ENCODE measurements around the gene AP2S1. TPM values are rescaled to one million over a fixed set of nuclear protein-coding genes. Genes with fewer than 3 reads are reported as not detected.

AP2S1 gene
- total RNA-seq, 1 donor from 2014 or later, result 75.9 TPM

DNA sequence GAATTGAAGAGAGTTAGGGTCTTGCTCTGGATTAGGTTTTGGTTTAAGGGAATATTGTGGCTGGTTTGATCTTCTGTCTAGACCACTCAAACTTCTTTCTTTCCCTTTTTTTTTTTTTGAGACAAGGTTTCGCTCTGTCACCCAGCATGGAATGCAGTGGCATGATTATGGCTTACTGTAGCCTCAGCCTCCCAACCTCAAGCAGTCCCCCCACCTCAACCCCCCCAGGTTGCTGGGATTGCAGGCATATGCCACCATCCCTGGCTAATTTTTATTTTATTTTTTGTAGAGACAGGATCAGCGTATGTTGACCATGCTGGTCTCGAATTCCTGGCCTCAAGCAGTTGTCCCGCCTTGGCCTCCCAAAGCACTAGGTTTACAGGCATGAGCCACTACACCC lies 31.4 kb upstream of the AP2S1 start:
- Histone ChIP-seq H3K4me3 (no peak overlapping the region), H3K27me3 (no peaks in the 10 kb centered on the region), H3K4me1 (peaks cover 70% of the 10 kb centered on the region), H3K36me3 (no peaks in the 10 kb centered on the region), H3K9me3 (no peaks in the 10 kb centered on the region), H3K27ac (no peak overlapping the region)
- intact Hi-C loops (cut with DNase I), result no loop called here
- TF ChIP-seq, protein P1, sequence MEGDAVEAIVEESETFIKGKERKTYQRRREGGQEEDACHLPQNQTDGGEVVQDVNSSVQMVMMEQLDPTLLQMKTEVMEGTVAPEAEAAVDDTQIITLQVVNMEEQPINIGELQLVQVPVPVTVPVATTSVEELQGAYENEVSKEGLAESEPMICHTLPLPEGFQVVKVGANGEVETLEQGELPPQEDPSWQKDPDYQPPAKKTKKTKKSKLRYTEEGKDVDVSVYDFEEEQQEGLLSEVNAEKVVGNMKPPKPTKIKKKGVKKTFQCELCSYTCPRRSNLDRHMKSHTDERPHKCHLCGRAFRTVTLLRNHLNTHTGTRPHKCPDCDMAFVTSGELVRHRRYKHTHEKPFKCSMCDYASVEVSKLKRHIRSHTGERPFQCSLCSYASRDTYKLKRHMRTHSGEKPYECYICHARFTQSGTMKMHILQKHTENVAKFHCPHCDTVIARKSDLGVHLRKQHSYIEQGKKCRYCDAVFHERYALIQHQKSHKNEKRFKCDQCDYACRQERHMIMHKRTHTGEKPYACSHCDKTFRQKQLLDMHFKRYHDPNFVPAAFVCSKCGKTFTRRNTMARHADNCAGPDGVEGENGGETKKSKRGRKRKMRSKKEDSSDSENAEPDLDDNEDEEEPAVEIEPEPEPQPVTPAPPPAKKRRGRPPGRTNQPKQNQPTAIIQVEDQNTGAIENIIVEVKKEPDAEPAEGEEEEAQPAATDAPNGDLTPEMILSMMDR (IDR thresholded peaks at IDR 0.05), result no peak
- TF ChIP-seq POLR2AphosphoS5 (IDR thresholded peaks at IDR 0.05; ENCODE audit: insufficient read depth in 1 of 2, low read depth in 1 of 2) (no peak), POLR2A (IDR thresholded peaks at IDR 0.05) (no peak)
- no peak for DNase-seq (ENCODE audit: extremely low spot score in 2 of 2)

DNA sequence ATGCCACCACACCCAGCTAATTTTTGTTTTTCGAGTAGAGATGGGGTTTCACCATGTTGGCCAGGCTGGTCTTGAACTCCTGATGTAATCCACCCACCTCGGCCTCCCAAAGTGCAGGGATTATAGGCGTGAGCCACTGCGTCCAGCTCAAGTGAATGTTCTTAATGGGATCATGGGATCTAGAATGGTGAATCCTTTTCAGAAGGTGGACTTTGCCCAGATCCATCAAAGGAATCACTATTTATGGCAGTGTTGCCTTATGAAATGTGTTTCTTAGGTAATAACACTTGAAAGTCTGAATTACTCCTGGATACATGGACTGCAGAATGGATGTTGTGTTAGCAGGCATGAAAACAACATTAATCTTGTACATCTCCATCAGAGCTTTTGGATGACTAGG lies 30.4 kb upstream of the AP2S1 start:
- Histone ChIP-seq H3K27me3 (no peaks in the 10 kb centered on the region), H3K27ac (no peak overlapping the region), H3K4me1 (peaks cover 61% of the 10 kb centered on the region), H3K9me3 (no peaks in the 10 kb centered on the region), H3K4me3 (no peak overlapping the region), H3K36me3 (no peaks in the 10 kb centered on the region)
- intact Hi-C loops (cut with DNase I), result no loop called here
- DNase-seq (ENCODE audit: extremely low spot score in 2 of 2), result no peak
- TF ChIP-seq POLR2A (IDR thresholded peaks at IDR 0.05), result no peak
- TF ChIP-seq, protein P1 (IDR thresholded peaks at IDR 0.05), result no peak

DNA sequence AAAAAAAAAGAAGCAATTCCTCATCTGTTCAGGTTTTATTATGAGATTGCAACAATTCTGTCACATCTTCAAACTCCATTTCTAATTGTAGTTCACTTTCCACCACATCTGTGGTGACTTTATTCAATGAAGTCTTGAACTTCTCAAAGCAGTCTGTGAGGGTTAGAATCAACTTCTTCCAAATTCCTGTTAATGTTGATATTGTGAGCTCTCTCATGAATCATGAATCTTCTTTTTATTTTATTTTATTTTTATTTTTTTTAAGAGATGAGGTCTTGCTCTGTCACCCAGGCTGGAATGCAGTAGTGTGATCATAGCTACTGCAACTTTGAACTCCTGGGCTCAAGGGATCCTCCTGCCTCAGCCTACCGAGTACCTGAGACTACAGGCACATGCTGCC lies 29.8 kb upstream of the AP2S1 start:
- Histone ChIP-seq H3K27ac (no peak overlapping the region), H3K27me3 (no peaks in the 10 kb centered on the region), H3K4me1 (peaks cover 60% of the 10 kb centered on the region), H3K36me3 (no peaks in the 10 kb centered on the region), H3K9me3 (no peaks in the 10 kb centered on the region), H3K4me3 (no peak overlapping the region)
- TF ChIP-seq, protein P1 (IDR thresholded peaks at IDR 0.05), result no peak
- TF ChIP-seq POLR2A (IDR thresholded peaks at IDR 0.05), result no peak
- TF ChIP-seq POLR2AphosphoS5 (IDR thresholded peaks at IDR 0.05; ENCODE audit: insufficient read depth in 1 of 2, low read depth in 1 of 2), result no peak
- intact Hi-C loops (cut with DNase I), result no loop called here
- no peak for DNase-seq (ENCODE audit: extremely low spot score in 2 of 2)

DNA sequence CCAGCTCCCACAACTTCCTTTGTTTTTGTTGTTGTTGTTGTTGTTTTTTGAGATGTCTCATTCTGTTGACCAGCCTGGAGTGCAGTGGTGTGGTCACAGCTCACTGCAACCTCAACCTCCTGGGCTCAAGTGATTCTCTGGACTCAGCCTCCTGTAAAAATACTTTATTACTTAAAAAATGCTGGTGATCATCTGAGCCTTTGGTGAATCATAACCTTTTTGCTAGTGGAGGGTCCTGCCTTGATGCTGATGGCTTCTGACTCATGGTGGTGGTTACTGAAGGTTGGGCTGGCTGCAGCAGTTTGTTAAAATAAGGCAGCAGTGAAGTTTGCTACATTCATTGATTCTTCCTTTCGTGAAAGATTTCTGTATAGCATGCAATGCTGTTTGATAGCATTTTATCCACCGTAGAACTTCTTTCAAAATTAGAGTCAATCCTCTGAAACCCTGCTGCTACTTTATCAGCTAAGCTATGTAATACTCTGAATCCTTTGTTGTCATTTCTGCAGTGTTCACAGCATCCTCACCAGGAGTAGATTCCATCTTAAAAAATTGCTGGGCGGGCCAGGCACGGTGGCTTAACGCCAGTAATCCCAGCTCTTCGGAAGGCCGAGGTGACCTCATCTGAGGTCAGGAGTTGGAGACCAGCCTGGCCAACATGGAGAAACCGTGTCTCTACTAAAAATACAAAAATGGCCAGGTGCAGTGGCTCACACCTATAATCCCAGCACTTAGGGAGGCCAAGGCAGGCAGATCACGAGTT lies 28.1 kb upstream of the AP2S1 start:
- DNase-seq (ENCODE audit: extremely low spot score in 2 of 2), result no peak
- intact Hi-C loops (cut with DNase I), result no loop called here
- TF ChIP-seq POLR2AphosphoS5 (IDR thresholded peaks at IDR 0.05; ENCODE audit: insufficient read depth in 1 of 2, low read depth in 1 of 2), result no peak
- TF ChIP-seq, protein P1 (IDR thresholded peaks at IDR 0.05), result no peak
- TF ChIP-seq POLR2A (IDR thresholded peaks at IDR 0.05), result no peak

DNA sequence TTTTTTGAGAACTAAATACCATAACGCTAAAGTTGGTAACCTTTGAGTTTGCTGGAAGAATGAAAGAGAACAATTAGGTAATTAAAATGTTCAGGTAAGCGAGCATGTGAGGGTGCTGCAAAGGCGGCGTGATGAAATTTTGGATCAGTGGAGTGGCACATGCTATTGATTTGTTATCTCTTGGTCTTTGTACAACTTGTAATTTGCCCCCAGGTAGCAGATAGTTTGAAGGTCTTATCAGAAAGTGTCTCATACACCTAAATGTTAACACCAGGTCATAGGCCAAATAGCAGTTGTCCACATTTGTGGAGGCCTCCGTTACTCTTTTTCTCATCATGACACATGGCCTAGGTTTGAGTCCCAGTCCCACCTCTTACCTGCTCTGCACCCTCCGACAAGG lies 25.0 kb upstream of the AP2S1 start:
- Histone ChIP-seq H3K4me1 (peaks cover 39% of the 10 kb centered on the region), H3K36me3 (no peaks in the 10 kb centered on the region), H3K9me3 (no peaks in the 10 kb centered on the region), H3K27me3 (no peaks in the 10 kb centered on the region), H3K4me3 (no peak overlapping the region), H3K27ac (no peak overlapping the region)
- DNase-seq (ENCODE audit: extremely low spot score in 2 of 2), result no peak
- TF ChIP-seq POLR2AphosphoS5 (IDR thresholded peaks at IDR 0.05; ENCODE audit: insufficient read depth in 1 of 2, low read depth in 1 of 2) (no peak), POLR2A (IDR thresholded peaks at IDR 0.05) (no peak)
- TF ChIP-seq, protein P1 (IDR thresholded peaks at IDR 0.05), result no peak
- intact Hi-C loops (cut with DNase I), result no loop called here

More for the DNA sequence above, 28.1 kb upstream of the AP2S1 start:
- H3K36me3 ChIP-seq, result no peaks in the 10 kb centered on the region
- no peaks in the 10 kb centered on the region for H3K9me3 ChIP-seq
- H3K27me3 ChIP-seq, result no peaks in the 10 kb centered on the region
- H3K27ac ChIP-seq, result no peak overlapping the region
- H3K4me1 ChIP-seq, result peaks cover 66% of the 10 kb centered on the region
- no peak overlapping the region for H3K4me3 ChIP-seq
